ENCODE results near the gene ST6GALNAC4.

DNA sequence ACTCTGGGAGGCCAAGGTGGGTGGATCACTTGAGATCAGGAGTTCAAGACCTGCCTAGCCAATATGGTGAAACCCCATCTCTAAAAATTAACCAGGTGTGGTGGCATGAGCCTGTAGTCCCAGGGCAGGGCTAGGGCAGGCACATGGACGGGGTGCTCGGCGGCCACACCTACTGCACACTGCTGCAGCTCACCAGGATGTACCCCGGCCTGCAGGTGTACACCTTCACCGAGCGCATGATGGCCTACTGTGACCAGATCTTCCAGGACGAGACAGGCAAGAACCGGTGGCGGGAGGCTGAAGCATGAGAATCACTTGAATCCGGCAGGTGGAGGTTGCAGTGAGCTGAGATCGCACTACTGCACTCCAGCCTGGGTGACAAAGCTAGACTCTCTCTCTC, 3.2 kb downstream of the ST6GALNAC4 start:
- TF ChIP-seq CTCF (conservative IDR thresholded peaks at IDR 0.05) = no peak
- TF ChIP-seq ZFX (IDR thresholded peaks at IDR 0.05) = no peak
